NCI-H2081 treated with DMSO at 0.1 percent for 48 hours (cell line): ENCODE results near the gene ACAP1.

Experiments
- DNase-seq: peaks from one replicate; lab custom pipeline; 2025; lab: John Stamatoyannopoulos, UW

ACAP1 gene, protein sequence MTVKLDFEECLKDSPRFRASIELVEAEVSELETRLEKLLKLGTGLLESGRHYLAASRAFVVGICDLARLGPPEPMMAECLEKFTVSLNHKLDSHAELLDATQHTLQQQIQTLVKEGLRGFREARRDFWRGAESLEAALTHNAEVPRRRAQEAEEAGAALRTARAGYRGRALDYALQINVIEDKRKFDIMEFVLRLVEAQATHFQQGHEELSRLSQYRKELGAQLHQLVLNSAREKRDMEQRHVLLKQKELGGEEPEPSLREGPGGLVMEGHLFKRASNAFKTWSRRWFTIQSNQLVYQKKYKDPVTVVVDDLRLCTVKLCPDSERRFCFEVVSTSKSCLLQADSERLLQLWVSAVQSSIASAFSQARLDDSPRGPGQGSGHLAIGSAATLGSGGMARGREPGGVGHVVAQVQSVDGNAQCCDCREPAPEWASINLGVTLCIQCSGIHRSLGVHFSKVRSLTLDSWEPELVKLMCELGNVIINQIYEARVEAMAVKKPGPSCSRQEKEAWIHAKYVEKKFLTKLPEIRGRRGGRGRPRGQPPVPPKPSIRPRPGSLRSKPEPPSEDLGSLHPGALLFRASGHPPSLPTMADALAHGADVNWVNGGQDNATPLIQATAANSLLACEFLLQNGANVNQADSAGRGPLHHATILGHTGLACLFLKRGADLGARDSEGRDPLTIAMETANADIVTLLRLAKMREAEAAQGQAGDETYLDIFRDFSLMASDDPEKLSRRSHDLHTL

DNA sequence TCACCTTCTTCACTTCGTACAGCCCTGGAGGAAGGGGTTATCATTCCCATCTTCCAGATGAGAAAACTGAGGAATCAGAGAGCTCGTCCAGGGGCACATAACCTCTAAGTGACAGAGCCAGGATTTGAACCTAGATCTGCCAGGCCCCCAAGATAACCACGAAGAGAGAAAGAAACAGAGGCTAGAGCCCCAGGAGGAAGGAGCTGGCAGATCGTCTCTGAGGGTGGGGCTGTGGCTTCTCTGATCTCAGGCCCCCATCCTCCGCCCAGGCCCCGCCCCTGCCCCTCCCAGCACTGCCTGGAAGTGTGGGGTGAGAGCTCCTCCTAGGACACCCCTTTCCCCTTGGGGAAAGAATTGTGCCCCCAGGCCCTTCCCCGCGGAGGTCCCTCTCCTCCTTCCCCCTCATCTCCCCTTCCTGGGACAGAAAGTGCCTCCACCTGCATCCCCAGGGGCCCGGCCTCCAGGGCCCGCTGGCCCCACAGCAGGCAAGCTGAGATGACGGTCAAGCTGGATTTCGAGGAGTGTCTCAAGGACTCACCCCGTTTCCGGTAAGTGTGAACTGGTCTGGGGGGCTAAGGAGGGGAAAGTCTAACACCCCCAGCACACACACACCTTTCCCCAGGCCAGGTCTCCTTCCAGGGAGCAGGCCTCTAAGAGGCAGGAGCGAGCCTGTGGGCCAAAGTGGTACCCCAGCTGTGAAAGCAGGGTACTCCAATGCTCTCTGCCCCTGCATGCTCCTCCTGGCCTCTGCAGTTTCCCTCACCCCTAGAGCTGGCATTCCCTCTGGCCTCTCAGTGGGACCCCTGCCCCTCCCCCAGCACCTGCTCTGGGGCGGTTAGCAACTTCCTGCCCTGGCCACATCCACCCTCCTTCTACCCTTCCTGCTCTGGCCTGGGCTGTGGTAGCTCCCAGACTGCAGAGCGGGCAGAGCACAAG lies at the start of gene ACAP1:
ACAP1 (plus strand) TSS at position 290 of the 936 bp plus-strand sequence; CDS start at position 496, 206 bp downstream.
- no peak for DNase-seq

DNA sequence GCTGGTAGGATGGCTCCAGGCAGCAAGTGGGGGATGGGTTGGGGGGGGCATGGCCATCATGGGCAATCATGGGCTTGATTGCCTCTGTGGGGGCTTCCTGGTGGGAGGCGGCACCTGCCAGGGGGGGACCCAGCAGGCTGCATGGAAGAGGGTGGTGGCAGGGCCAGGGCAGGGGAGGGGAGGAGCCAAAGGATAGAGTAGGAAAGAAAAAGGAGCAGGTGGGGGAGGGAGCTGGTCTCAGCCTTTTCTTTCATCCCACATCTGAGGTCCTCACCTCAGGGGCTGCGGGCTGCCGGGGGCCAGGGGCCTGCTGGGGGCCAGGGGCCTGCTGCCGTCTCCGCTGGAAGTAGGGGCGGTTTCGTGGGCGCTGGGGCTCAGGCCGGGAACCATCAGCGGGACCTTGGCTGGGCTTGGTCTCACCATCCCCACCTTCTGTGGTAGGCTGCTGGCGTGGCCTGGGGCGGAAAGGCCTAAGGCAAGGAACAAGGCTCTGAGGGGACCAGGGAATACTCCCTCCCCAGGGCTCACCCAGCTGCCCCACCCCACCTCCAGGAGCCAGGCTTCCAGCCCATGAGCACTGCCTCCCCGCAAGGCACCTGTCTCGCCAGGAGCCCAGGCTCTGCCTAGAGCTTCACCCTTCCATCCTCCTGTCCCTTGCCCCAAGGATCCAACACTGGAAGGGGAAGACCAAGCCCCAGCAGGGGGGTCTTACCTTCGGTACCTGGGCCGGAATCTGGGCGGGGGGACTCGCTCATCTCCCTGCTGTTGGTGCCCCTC lies 46.9 kb upstream of the ACAP1 start:
- no peak for DNase-seq

DNA sequence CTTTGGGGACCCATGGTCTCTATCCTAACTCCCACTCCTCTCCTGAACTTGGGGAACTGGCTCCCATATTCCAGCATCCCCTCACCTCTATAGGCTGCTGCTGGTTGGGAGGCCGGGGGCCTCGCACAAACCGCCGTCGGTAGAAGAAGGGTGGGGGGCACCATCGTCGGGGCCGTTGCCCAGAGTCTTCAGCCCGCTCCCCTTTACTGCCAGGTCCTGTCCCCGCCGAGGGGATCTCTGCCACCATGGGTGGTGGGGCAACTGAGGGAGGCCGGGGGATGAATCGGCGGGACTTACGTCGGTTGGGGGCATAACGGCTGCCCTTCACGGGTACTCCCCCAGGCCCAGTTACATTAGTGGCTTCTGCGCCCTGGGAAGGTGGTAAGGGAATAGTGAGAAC lies 46.2 kb upstream of the ACAP1 start:
- DNase-seq, result no peak

DNA sequence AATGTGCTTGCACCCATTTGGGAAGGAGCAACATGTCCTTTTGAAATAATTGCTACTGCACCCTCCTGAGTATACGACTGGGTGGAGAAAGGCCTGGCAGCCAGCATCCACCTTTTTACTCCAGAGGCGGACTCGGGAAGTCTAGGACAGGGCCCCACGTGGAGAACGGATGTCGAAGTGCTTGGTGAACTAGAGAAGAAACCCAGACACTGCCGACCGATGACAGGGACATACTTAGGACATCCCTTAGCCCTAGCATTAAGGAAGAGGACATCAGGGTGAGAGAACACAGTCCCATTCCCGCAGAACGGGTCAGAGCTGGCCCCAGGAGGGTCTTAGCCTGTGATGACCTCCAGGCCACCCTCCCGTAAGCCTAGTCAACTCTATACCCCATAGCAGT lies 45.6 kb upstream of the ACAP1 start:
- no peak for DNase-seq

DNA sequence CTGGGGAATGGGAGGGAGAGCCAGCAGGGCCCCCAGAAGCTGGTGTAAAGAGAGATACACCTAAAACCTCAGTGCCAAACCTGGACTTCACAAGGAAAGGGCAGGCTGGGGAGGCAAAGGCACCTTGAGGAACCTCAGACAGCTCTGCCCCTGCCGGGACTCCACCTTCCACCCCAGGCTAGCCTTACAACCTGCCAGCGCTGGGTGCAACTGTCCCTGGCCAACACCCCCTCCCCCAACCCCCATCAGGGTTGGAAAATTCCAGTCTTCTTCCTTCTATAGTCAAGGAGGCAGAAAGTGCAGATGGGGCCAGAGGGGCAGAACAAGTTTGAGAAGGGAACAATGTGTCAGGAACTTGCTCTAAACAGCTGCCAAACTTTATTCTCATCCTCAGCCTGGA lies 44.1 kb upstream of the ACAP1 start:
- DNase-seq, result no peak

DNA sequence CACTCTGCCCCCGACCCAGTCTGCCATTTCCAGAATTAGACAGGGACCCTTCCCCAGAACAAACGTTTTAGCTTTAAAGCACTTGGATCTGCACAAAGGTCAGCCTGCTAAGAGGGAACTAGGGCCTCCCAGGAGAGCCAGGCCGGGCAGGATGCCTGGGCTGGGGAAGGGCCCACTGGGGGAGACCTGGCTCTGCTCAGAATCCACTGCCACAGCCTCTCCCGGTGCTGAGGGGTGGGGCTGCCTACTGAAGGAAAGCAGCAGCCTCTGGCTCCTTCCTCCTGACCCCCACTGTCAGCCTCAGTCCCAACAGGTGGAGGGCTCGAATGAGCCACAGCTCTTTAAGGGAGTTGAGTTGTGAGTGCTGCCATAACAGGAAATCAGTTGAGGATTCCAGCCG lies 43.6 kb upstream of the ACAP1 start:
- DNase-seq, result no peak

DNA sequence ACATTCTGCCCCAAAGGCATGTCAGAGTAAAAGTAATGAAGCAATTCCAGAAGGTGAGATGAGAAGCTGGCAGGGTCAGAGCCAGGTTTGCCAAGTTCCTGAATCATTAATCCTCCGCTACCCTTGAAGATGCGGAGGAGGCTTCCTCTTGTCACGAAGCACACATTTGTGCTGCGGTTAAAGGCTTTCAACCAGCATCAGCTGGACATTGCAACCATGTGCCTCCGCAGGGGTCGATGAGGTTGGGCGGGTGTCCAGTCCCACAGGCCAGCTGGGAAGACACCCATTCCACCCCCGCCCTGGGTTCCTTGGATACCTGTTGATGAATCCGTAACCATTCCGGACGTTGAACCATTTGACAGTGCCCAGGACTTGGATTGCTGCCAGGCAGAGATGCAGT lies 43.2 kb upstream of the ACAP1 start:
- DNase-seq, result no peak

DNA sequence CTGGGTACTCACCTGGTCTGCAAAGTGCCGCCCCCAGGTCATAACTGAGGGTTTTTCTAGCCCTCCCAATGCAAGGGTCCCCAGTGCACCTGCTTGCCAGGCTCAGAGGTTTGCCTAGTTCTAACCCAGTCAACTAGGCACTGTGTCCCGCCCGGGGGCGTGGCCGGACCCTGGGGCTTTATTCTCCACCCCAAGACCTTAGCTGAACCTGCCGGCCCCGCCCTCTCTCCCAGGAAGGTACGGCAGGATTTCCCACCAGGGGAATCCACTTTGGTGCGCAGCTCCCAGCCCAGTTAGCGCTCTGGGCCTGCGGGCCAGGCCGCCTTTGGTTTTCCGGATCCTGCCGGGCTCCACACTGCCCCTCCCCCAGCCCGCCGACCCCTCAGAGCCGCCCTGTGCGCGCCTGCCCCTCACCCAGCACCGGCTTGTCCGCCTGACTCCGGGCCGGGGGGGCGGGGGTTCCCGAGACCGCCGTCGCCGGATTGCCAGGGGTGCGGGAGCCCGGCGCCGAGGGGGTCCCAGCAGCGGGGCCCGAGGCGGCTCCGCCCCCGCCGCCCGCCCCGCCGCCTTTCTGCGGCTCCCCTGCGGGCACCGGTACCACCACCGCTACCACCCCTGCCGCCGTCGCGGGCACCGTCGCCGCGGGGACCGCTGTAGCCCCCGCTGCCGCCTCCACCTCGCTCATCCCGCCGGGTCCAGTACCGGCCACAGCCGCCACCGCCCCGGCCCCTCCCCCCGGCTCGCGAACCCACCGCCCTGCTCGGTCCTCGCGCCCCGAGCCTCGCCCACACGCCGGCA lies 42.3 kb upstream of the ACAP1 start:
- DNase-seq, result no peak

DNA sequence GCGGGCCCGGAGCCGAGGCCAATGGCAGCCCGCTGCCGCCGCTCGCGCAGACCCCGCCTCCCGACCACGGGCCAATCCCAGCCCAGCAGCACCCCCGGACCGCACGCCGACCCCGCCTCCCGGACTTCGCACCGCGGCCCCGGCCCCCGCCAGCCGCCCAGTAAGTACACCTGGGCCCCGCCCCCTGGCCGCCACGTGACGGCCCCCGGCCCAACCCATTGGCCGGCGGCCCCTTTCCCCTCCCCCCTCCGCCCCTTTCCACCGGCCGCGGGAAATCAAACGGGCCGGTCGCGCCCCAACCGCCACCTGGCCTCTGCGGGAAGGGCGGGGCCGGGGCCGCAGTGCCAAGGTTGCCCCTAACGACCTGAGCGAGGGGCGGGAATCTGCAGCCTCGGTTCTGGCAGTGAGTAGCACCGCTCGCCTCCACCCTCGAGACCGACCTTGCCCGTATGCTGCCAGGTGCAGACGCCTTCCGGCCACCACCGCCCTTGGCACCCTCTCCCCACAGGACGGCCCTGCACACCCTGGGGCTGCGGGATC lies 41.6 kb upstream of the ACAP1 start, which contains the start of gene YBX2:
YBX2 (minus strand) TSS at position 26 of the 540 bp plus-strand sequence. CDS start 139 bp downstream, outside the sequence.
- DNase-seq, result no peak

DNA sequence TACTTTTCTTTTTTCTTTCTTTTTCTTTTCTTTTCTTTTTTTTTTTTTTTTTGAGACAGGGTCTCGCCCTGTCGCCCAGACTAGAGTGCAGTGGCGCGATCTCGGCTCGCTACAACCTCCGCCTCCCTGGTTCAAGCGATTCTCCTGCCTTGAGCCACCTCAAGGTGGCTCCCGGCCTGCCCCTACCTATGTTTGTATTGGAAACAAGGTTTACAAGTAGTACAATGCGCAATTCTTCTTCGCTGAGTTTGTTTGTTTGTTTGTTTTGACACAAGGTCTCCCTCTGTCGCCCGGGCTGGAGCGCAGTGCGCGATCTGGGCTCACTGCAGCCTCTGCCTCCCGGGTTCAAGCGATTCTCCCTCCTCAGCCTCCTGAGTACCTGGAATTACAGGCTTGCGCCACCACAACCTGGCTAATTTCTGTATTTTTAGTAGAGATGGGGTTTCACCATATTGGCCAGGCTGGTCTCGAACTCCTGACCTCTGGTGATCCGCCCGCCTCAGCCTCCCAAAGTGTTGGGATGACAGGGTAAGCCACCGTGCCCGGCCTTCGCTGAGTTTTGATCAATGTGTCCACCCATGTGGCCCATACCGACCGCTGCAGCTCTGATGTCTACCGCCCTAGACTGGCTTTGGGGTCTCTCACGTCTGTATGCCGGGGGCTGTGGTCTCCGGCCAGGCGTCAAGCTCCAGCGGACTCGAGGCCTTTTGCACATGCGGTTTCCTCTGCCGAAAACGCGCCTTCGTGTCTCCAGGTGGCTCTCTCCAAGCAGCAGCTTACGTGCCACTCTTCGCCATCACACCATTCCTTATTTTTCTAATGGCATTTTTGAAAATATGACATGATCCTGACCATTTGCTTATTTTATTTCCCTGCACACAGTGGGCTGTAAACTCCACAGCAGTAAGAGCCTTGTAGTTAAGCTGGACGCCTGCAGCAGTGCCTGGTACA lies 40.8 kb upstream of the ACAP1 start:
- no peak for DNase-seq

DNA sequence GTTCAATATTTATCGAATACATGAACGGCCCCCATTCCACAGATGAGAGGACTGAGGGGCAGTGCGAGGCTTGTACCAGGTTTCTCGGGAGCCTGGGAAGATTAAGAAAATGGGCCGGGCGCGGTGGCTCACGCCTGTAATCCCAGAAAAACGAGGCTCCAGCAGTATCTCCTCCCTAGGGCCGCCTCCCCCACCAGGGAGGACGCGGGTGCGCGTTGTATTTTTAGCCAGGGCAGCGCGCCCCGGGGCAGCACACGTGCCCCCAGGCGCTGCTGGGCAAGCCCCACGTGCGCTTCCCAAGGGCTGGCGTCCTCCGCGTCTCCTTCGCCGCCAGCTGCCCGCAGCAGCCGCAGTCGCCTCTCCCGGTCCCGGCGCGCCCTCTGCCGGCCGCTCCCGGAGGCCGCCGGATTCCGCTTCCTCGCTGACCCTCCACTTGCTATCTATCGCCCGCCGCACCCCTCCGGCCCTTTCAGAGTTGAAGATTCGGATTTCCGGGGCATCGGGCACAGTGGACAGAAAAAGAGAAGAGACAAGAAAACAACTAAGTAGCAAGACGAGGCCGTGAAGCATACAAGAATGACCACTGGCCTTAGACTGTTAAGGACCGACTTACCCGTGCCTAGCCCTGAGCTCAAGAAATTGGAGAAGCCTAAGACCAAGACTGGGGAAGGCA lies 40.0 kb upstream of the ACAP1 start:
- DNase-seq, result no peak

DNA sequence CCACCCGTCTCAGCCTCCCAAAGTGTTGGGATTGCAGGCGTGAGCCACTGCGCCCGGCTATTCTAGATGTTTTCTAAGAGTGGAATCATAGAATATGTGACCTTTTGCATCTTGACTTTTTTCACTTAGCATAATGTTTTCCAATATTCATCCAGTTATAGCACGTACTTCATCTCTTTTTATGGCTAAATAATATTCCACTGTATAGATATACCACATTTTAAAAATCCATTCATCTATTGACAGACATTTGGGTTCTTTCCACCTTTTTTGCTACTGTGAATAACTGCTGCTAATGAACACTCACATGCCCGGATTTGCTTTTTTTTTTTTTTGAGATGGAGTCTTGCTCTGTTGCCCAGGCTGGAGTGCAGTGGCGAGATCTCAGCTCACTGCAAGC lies 32.1 kb upstream of the ACAP1 start:
- no peak for DNase-seq

DNA sequence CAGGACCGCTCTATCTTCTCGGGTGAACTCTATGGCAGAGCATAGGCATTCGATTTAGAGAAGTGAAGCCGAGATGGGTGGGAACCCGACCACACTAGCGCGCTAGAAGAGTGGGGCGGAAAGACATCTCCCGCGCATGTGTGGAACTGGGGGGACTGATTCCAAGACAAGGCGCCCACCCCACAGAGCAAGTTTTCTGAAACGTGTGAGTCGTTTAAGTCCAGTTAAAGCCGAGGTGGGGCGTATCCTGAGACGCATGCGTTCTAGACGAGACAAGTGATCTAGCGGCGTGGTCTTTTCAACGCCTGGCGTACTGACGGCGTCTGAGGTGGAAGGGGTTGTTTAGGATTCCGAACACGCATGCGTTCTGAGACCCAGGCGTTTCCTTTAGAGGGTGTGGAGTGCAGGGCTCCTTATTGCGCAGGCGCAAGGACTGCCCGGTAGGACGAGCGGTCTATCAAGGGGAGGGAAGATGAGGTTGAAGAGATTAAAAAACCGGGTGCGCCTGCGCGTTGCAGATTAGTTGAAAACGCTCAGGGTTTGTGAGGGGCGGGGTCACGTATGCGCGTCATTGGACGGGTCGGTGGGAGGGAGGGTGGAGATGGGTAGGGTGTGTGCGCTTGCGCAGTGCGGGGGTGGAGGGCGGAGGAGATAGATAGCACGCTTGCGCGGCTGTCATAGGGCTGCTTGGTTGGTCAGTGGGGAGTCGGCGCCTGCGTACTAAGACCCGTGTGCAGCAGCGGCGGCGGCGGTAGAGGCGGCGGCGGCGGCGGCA lies 29.2 kb upstream of the ACAP1 start, which contains the start of gene EIF5A:
EIF5A (plus strand) TSS at position 718 of the 775 bp plus-strand sequence. CDS start 2,008 bp downstream, outside the sequence.
- peak; percentile 93 for DNase-seq

DNA sequence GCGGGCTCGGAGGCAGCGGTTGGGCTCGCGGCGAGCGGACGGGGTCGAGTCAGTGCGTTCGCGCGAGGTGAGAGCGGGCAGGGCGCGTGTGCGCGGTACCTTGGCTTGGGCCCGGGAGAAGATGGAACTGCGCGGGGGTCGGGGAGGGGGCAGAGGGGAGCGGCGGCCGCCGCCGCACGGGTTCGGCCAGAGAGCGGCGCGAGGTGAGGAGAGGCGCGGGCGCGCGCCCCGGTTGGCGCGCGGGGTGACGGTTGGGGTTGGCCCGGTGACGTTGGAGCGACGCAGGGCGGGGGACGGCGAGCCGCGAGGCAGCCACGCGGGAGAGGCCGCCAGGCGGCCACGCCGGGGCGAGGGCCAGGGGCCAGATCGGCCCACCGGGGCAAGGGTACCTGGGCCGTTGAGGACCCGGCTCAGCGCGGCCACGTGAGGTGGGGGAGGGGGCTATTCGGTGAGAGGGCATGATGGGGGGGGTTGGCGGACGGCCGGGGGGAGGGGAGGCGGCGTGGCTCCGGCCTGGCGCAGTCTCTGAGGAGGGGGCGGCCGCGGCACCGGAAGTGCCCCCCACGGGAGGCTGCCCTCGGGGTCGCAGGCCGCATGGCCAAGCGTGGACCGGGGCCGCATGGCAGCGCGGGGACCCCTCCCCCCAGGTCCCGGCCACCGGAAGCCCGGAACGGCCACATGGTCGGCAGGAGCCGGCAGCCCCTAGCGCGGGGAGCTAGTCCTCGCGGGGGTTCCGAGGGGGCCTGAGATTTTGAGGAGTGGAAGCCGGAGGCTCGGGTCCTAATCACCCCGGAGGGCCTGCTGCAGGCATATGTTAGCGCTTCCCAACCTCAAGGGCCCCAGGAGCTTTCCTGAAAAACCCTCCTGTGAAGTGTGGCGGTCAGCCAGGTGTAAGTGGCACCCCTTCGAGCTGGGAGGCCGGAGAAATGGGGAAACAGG lies 28.4 kb upstream of the ACAP1 start:
- DNase-seq, result no peak

DNA sequence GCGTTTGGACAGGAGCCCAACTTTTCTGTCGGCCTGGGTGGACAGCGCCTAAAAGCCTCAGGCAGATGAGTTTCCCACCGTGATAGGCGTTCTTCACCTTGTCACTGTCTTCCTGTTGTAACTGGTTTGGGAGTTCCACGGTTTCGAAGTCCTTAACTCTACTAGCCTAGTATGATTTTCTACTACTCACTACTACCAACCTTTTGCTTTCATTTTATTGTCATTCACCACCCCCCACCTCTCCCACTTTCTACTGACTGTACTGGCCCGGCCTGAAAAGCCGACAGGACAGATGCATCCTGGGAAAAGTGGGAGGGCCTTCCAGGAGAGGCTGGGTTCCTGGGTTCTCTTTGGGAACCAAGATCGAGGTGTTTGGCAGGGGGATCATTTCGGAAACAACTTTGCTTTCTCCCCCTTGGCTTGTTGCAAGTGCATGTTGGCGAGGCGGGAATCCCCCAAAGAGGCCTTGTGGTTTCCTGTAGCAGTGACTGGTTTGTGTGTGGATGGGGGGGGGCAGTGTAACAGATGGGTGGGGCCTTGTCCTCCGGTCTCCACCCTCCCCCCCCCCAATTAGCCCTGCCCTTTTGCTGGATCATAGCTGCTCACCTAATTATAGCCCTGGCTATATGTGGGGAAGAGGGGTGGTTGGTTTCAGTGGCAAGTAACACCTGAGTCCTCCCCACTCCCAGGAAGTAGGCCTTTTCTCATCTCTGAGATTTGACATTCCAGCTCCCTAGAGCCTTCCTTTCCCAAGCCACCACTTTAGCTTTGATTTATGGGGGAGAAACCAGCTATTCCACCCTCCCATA lies 27.5 kb upstream of the ACAP1 start:
- DNase-seq, result peak; percentile 9

DNA sequence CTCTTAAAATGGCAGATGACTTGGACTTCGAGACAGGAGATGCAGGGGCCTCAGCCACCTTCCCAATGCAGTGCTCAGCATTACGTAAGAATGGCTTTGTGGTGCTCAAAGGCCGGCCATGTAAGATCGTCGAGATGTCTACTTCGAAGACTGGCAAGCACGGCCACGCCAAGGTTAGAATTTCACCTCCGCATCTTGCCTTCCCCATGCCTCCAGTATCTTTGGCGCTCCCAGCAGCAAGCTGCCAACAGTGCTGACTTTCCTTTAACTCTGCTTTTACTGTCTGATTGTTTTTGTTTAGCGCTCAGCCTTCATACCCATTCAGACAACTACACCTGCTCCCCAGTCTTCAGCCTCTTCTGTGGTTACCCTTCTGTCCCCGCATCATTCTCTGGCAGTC lies 26.7 kb upstream of the ACAP1 start:
- DNase-seq, result no peak
